ENCODE measurements around the gene MSX2. TPM values are rescaled to one million over a fixed set of nuclear protein-coding genes. Genes with fewer than 3 reads are reported as not detected.

The MSX2 gene
- total RNA-seq, 2 donors from 2014 or later: 2.0 TPM; not detected in 1

GRCh38 chr5:174726916-174727793, 2.8 kb downstream of the MSX2 start:
- Histone ChIP-seq H3K4me3 (no peak overlapping the region), H3K4me1 (ENCODE audit: control insufficient read depth in 1 of 2, low read depth in 2 of 2) (peaks cover 7 to 29% of the 10 kb centered on the region in 2 donors), H3K27me3 (replicated peaks; ENCODE audit: insufficient read depth) (peaks cover 14% of the 10 kb centered on the region), H3K36me3 (no peaks in the 10 kb centered on the region), H3K9me3 (no peaks in the 10 kb centered on the region), H3K27ac (no peak overlapping the region)
- ATAC-seq (ENCODE audit: insufficient number of reproducible peaks, low FRiP score, low read depth) (no peak), DNase-seq (ENCODE audit: low spot score) (no peak)
- no peak for TF ChIP-seq CTCF (IDR thresholded peaks at IDR 0.05)

GRCh38 chr5:174727794-174728680, 3.7 kb downstream of the MSX2 start:
- peaks cover 7 to 32% of the 10 kb centered on the region in 2 donors for H3K4me1 ChIP-seq (ENCODE audit: control insufficient read depth in 1 of 2, low read depth in 2 of 2)
- H3K27me3 ChIP-seq (replicated peaks; ENCODE audit: insufficient read depth): peaks cover 15% of the 10 kb centered on the region
- no peak overlapping the region for H3K4me3 ChIP-seq
- no peak for DNase-seq (ENCODE audit: low spot score)
- no peaks in the 10 kb centered on the region for H3K36me3 ChIP-seq
- ATAC-seq (ENCODE audit: insufficient number of reproducible peaks, low FRiP score, low read depth): no peak
- TF ChIP-seq CTCF (IDR thresholded peaks at IDR 0.05): no peak
- H3K9me3 ChIP-seq: no peaks in the 10 kb centered on the region
- no peak overlapping the region for H3K27ac ChIP-seq

GRCh38 chr5:174729075-174729680, 4.8 kb downstream of the MSX2 start:
- Histone ChIP-seq H3K27me3 (replicated peaks; ENCODE audit: insufficient read depth) (peaks cover 18% of the 10 kb centered on the region), H3K4me1 (ENCODE audit: control insufficient read depth in 1 of 2, low read depth in 2 of 2) (peaks cover 3 to 27% of the 10 kb centered on the region in 2 donors), H3K27ac (no peak overlapping the region), H3K4me3 (no peak overlapping the region), H3K9me3 (no peaks in the 10 kb centered on the region), H3K36me3 (no peaks in the 10 kb centered on the region)
- ATAC-seq (ENCODE audit: insufficient number of reproducible peaks, low FRiP score, low read depth) (no peak), DNase-seq (ENCODE audit: low spot score) (no peak)
- no peak for TF ChIP-seq CTCF (IDR thresholded peaks at IDR 0.05)

- Histone ChIP-seq H3K36me3 (no peaks in the 10 kb centered on the region), H3K9me3 (no peaks in the 10 kb centered on the region), H3K4me3 (no peak overlapping the region), H3K27ac (no peak overlapping the region), H3K27me3 (replicated peaks; ENCODE audit: insufficient read depth) (peaks cover 5% of the 10 kb centered on the region), H3K4me1 (ENCODE audit: control insufficient read depth in 1 of 2, low read depth in 2 of 2) (peaks cover 3 to 17% of the 10 kb centered on the region in 2 donors)
- no peak for TF ChIP-seq CTCF (IDR thresholded peaks at IDR 0.05)
- no peak for DNase-seq (ENCODE audit: low spot score)
- ATAC-seq (ENCODE audit: insufficient number of reproducible peaks, low FRiP score, low read depth): no peak
Measured at GRCh38 chr5:174731214-174732035, 7.0 kb downstream of the MSX2 start.
